NK-92 (cell line): Measurements from ENCODE around the gene TOMM34.
A peak's percentile ranks its signal among the peaks of the same experiment; 100 is the strongest.

Experiments
- DNase-seq: peaks from one replicate; lab custom pipeline; 2025; ENCODE audit not compliant: unreplicated experiment; lab: John Stamatoyannopoulos, UW

TOMM34 gene

GRCh38 chr20:44936510-44936909 is 23.7 kb downstream of the TOMM34 start:
- no peak for DNase-seq

GRCh38 chr20:44932916-44933315 is 27.3 kb downstream of the TOMM34 start:
- DNase-seq, result no peak

GRCh38 chr20:44931911-44932310 is 28.3 kb downstream of the TOMM34 start:
- no peak for DNase-seq

- no peak for DNase-seq
Observed at GRCh38 chr20:44930517-44931168, 29.6 kb downstream of the TOMM34 start.

GRCh38 chr20:44928595-44928994 is 31.6 kb downstream of the TOMM34 start:
- DNase-seq, result no peak

- no peak for DNase-seq
Observed at GRCh38 chr20:44924541-44924940, 35.7 kb downstream of the TOMM34 start.

- DNase-seq, result no peak
Observed at GRCh38 chr20:44921447-44921846, 38.8 kb downstream of the TOMM34 start.

GRCh38 chr20:44918761-44919160 is 41.4 kb downstream of the TOMM34 start:
- DNase-seq, result no peak

GRCh38 chr20:44918342-44918741 is 41.9 kb downstream of the TOMM34 start:
- no peak for DNase-seq

- no peak for DNase-seq
Observed at GRCh38 chr20:44917399-44917798, 42.8 kb downstream of the TOMM34 start.

- DNase-seq, result no peak
Observed at GRCh38 chr20:44916586-44916985, 43.6 kb downstream of the TOMM34 start.

- DNase-seq, result no peak
Observed at GRCh38 chr20:44914924-44915323, 45.3 kb downstream of the TOMM34 start.

GRCh38 chr20:44912189-44912588 is 48.0 kb downstream of the TOMM34 start:
- DNase-seq, result no peak

GRCh38 chr20:44911264-44911921 is 48.8 kb downstream of the TOMM34 start:
- no peak for DNase-seq

- no peak for DNase-seq
Observed at GRCh38 chr20:44910690-44911262, 49.4 kb downstream of the TOMM34 start.

GRCh38 chr20:44909872-44910689 is 50.1 kb downstream of the TOMM34 start, which contains the start of gene PABPC1L:
Gene PABPC1L, plus strand, starts transcription at chr20:44910060. Its CDS starts 84 bp downstream, at chr20:44910144.
- DNase-seq, result peak; percentile 29

- no peak for DNase-seq
Observed at GRCh38 chr20:44908987-44909871, 51.0 kb downstream of the TOMM34 start.

GRCh38 chr20:44904377-44904776 is 55.8 kb downstream of the TOMM34 start:
- no peak for DNase-seq

- DNase-seq, result no peak
Observed at GRCh38 chr20:44901974-44902373, 58.2 kb downstream of the TOMM34 start.

- DNase-seq, result no peak
Observed at GRCh38 chr20:44900231-44900854, 59.9 kb downstream of the TOMM34 start.
